Brain microvascular endothelial cell (primary cell): ENCODE measurements around the gene PRKAG3.

ENCODE experiments used
- DNase-seq: peaks from one replicate; pipeline ENCODE4 v3.0.0-alpha.2; 2020
- H3K27ac ChIP-seq: fragments of 250-450 bp; sonication (Bioruptor Pico); 2 replicates; pipeline ENCODE4 v1.5.1; 2020; ENCODE audit warnings: mild to moderate bottlenecking, moderate library complexity
- H3K27me3 ChIP-seq: fragments of 250-450 bp; sonication (Bioruptor Pico); replicated peaks from 2 replicates; pipeline ENCODE4 v1.5.1; 2020; ENCODE audit warnings: mild to moderate bottlenecking
- H3K36me3 ChIP-seq: fragments of 250-450 bp; sonication (Bioruptor Pico); replicated peaks from 2 replicates; pipeline ENCODE4 v1.5.1; 2020; ENCODE audit warnings: mild to moderate bottlenecking
- H3K4me3 ChIP-seq: 2 replicates; pipeline ENCODE4 v1.5.1; 2011; ENCODE audit warnings: low read depth, mild to moderate bottlenecking, control low read depth, low read length, moderate library complexity
- CTCF ChIP-seq: IDR thresholded peaks from 2 replicates; pipeline ENCODE4 v1.5.1; 2011; ENCODE audit warnings: low read depth, mild to moderate bottlenecking, moderate library complexity, low read length, control low read depth, inconsistent platforms; ENCODE audit errors: missing control alignments
- in situ Hi-C: cut with HindIII; loops from 2 replicates; pipeline ENCODE4 v1.10.0; 2017; ENCODE audit warnings: low sequenced_read_pairs, low pct_ligation_motif_present

The PRKAG3 gene

GRCh38 chr2:218856896-218857243, 25.3 kb upstream of the PRKAG3 start:
- in situ Hi-C loops = no loop called here
- no peak for TF ChIP-seq CTCF
- H3K27me3 ChIP-seq = peaks cover 77% of the 10 kb centered on the region

GRCh38 chr2:218856167-218856895, 24.7 kb upstream of the PRKAG3 start:
- H3K27me3 ChIP-seq = peaks cover 71% of the 10 kb centered on the region
- no peak for DNase-seq
- H3K27ac ChIP-seq = no peak overlapping the region
- no peak overlapping the region for H3K4me3 ChIP-seq
- no peak for TF ChIP-seq CTCF
- in situ Hi-C loops = no loop called here
- H3K36me3 ChIP-seq = no peaks in the 10 kb centered on the region

More at GRCh38 chr2:218856896-218857243, 25.3 kb upstream of the PRKAG3 start:
- Histone ChIP-seq H3K4me3 (no peak overlapping the region), H3K36me3 (no peaks in the 10 kb centered on the region), H3K27ac (no peak overlapping the region)
- no peak for DNase-seq

DNA sequence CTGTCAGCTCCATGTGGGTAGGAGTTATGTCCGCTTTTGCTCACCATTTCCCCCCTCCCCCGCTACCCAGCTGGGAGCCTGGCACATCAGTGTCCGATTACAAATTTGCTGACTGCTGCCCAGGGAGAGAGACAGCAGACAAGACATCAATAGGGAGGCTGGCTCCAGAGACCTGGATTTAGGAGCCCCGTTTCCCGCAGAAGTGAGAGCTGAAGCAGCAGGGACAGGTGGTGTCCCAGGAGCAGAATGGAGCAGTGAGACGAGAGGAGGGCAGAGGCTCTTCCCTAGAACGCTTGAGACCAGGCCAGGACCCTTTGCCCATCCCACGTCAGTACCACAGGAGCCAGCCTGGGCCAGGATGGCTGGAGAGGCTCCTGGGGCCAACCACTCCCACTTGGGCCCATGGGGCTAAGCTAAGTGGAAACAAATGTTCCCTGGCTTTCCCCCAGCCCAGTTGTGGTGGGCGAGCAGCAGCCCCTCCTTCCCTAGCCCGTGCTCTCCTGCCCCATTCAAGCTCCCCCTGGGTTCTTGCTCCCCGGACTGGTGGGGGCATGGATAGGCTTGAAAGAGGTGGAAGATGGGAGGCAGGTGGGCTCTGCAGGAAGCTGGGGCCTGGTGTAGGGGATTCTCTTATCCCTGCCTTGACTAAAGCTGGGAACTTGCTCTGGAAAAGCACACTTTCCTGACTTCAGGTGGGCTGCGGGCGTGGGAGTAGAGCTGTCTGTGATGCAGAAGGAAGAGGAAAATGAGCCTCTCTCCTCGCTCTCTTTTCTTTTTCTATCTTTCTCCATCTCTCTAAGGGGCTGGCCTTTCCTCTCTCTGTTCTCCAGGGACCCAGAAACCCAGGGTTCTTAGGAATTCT, 23.9 kb upstream of the PRKAG3 start:
- no peak for DNase-seq
- Histone ChIP-seq H3K27me3 (peaks cover 65% of the 10 kb centered on the region), H3K36me3 (no peaks in the 10 kb centered on the region), H3K27ac (no peak overlapping the region), H3K4me3 (no peak overlapping the region)
- TF ChIP-seq CTCF = no peak
- in situ Hi-C loops = no loop called here

- H3K27me3 ChIP-seq = peaks cover 58% of the 10 kb centered on the region
- no peaks in the 10 kb centered on the region for H3K36me3 ChIP-seq
- no peak for DNase-seq
- H3K27ac ChIP-seq = no peak overlapping the region
- in situ Hi-C loops = no loop called here
- no peak for TF ChIP-seq CTCF
- H3K4me3 ChIP-seq = no peak overlapping the region
Measured at GRCh38 chr2:218854860-218855259, 23.3 kb upstream of the PRKAG3 start.

DNA sequence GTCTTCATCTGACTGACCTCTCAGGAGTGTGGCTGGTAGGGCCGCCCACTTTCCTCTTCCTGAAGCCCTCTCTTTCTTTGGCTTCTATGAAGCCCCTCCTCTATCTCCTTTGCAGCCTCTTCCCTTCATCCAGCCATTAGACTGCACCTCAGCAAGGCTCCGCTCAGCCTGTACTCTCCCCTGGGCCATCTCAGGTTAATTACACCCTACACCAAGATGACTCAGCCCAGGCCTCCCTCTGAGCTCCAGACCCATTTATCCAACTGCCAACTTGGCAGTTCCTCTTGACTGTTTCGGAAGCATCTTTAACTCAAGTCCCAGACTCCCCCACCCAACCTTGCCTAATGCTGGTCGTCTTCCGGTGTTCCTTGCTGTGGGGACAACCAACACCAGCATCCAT, 22.2 kb upstream of the PRKAG3 start:
- H3K27me3 ChIP-seq = peaks cover 49% of the 10 kb centered on the region
- H3K4me3 ChIP-seq = no peak overlapping the region
- H3K27ac ChIP-seq = no peak overlapping the region
- DNase-seq = no peak
- TF ChIP-seq CTCF = no peak
- in situ Hi-C loops = no loop called here
- no peaks in the 10 kb centered on the region for H3K36me3 ChIP-seq
